GM18909 (cell line): ENCODE data around the gene OR7C2.
"Not testable (repeated sequence)": the region's sequence is repeated elsewhere in the genome, so short reads cannot be mapped to it uniquely, and the experiment has no call there.

ENCODE experiments used
- ATAC-seq: cut with Tn5 transposase; IDR thresholded peaks from one replicate; pipeline ENCODE4 v1.9.1; 2021; ENCODE audit warnings: mild to moderate bottlenecking; ENCODE audit not compliant: unreplicated experiment, poor library complexity

The OR7C2 gene

GRCh38 chr19:14941189-14941588 lies at the start of gene OR7C2:
OR7C2 (plus strand) TSS chr19:14941489; CDS start chr19:14941489, 0 bp downstream.
- no peak for ATAC-seq

- ATAC-seq = no peak
Observed at GRCh38 chr19:14901675-14902260, 39.5 kb upstream of the OR7C2 start.

- no peak for ATAC-seq
Observed at GRCh38 chr19:14906711-14907110, 34.6 kb upstream of the OR7C2 start.

- no peak for ATAC-seq
Observed at GRCh38 chr19:14915116-14915515, 26.2 kb upstream of the OR7C2 start.

- ATAC-seq = no peak
Observed at GRCh38 chr19:14916848-14917247, 24.4 kb upstream of the OR7C2 start.

GRCh38 chr19:14933506-14933905 lies 7.8 kb upstream of the OR7C2 start:
- no peak for ATAC-seq

GRCh38 chr19:14940266-14940665 lies 1.0 kb upstream of the OR7C2 start:
- ATAC-seq = no peak

- no peak for ATAC-seq
Observed at GRCh38 chr19:14943601-14944000, 2.3 kb downstream of the OR7C2 start.

- no peak for ATAC-seq
Observed at GRCh38 chr19:14944456-14944855, 3.2 kb downstream of the OR7C2 start.

- ATAC-seq = not testable (repeated sequence)
Observed at GRCh38 chr19:14949413-14949812, 8.1 kb downstream of the OR7C2 start.

- ATAC-seq = no peak
Observed at GRCh38 chr19:14949876-14950275, 8.6 kb downstream of the OR7C2 start.

GRCh38 chr19:14950421-14950820 lies 9.1 kb downstream of the OR7C2 start:
- no peak for ATAC-seq

- no peak for ATAC-seq
Observed at GRCh38 chr19:14952767-14953166, 11.5 kb downstream of the OR7C2 start.

GRCh38 chr19:14954071-14954655 lies 12.9 kb downstream of the OR7C2 start:
- ATAC-seq = no peak

- ATAC-seq = no peak
Observed at GRCh38 chr19:14957464-14957863, 16.2 kb downstream of the OR7C2 start.

- ATAC-seq = no peak
Observed at GRCh38 chr19:14959263-14959662, 18.0 kb downstream of the OR7C2 start.

GRCh38 chr19:14961956-14962685 lies 20.8 kb downstream of the OR7C2 start:
- no peak for ATAC-seq

- no peak for ATAC-seq
Observed at GRCh38 chr19:14968247-14968646, 27.0 kb downstream of the OR7C2 start.

GRCh38 chr19:14971474-14971873 lies 30.2 kb downstream of the OR7C2 start:
- no peak for ATAC-seq

- no peak for ATAC-seq
Observed at GRCh38 chr19:14972676-14973075, 31.4 kb downstream of the OR7C2 start.

GRCh38 chr19:14974488-14974887 lies 33.2 kb downstream of the OR7C2 start:
- no peak for ATAC-seq

GRCh38 chr19:14977128-14977527 lies 35.8 kb downstream of the OR7C2 start:
- no peak for ATAC-seq
